ENCODE data around the gene FMN1. TPM values are rescaled to one million over a fixed set of nuclear protein-coding genes. Genes with fewer than 3 reads are reported as not detected.

The FMN1 gene
- total RNA-seq, 4 donors from 2014 or later: 32.6 to 102 (median 63.0) TPM

DNA sequence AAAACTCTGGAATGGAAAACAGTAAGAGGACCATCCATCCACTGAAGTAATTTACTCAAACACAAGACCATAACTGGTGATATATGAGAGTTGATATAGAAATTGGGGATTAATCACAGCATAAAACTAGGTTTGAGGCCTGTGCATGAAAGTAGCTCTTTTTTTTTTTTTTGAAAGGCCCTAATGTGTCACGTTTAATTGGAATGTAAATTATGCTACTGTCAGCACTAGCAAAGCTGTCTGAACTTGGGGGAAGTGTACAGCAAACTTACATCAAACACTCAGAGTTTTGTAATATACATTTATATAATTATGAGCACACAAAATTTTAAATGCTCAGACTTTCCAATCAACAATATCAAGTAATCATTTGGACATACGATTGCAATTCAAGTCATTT, 322.6 kb downstream of the FMN1 start:
- Histone ChIP-seq H3K27me3 (no peaks in the 10 kb centered on the region), H3K4me1 (peaks cover 0 to 13% (median 6%) of the 10 kb centered on the region in 4 donors), H3K36me3 (no peaks in the 10 kb centered on the region), H3K27ac (peak overlapping the region; percentile 57 to 78 (median 70)), H3K9me3 (no peaks in the 10 kb centered on the region), H3K4me3 (no peak overlapping the region)
- DNase-seq: no peak
- no peak for TF ChIP-seq POLR2A (IDR thresholded peaks at IDR 0.05)
- TF ChIP-seq, protein P1, sequence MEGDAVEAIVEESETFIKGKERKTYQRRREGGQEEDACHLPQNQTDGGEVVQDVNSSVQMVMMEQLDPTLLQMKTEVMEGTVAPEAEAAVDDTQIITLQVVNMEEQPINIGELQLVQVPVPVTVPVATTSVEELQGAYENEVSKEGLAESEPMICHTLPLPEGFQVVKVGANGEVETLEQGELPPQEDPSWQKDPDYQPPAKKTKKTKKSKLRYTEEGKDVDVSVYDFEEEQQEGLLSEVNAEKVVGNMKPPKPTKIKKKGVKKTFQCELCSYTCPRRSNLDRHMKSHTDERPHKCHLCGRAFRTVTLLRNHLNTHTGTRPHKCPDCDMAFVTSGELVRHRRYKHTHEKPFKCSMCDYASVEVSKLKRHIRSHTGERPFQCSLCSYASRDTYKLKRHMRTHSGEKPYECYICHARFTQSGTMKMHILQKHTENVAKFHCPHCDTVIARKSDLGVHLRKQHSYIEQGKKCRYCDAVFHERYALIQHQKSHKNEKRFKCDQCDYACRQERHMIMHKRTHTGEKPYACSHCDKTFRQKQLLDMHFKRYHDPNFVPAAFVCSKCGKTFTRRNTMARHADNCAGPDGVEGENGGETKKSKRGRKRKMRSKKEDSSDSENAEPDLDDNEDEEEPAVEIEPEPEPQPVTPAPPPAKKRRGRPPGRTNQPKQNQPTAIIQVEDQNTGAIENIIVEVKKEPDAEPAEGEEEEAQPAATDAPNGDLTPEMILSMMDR (IDR thresholded peaks at IDR 0.05): no peak
- in situ Hi-C loops (cut with MboI; ENCODE audit: low pct_ligation_motif_present in 1 of 4, low pct_unique_long_range_greater_than_20kb in 1 of 4, low sequenced_read_pairs in 3 of 4): no loop called here
- intact Hi-C loops (cut with DNase I; ENCODE audit: low total_unique reads): no loop called here
- WGBS, 2 donors (ENCODE audit: low coverage in 1 of 2): 75 to 88% methylated on average over 2 of the region's 2 CpGs

DNA sequence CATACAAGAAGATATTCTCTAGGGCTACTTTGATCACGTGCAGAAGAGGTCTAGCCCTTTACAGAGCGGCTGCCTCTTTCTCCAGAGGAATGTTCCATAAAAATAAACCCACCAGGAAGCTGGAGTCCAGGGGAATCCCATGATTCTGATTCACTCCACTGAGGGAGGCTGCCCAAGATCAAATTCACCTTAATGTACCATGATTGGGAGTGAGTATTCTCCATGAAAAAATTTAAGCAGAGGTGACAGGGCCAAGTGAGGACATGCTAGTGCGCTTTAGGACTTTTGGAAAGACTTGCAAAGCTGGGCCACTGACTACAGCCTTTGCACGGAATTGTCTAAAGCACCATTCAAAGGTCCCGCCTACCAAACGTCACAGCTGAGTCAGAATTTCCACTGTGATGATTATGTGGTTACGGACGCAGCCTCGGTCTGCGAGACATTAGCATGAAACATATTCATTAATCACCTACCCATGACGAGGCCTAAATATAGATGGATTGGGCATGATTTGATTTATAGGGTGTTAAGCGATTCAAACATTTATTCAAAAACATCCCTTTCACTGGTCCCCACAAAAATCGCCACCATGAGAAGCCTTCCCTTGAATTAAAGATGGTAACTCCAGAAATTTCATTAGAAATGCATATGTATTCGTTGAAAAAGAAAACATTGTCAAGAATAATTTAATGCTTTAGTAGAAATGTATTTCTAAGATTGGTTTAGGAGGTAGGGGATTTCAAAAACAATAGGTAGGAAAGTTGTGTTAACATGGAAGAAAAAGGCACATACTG, 324.1 kb downstream of the FMN1 start:
- no peaks in the 10 kb centered on the region for H3K9me3 ChIP-seq
- peaks cover 0 to 17% (median 6%) of the 10 kb centered on the region in 4 donors for H3K4me1 ChIP-seq
- WGBS, 2 donors (ENCODE audit: low coverage in 1 of 2): 79 to 83% methylated on average over 10 to 14 of the region's 14 CpGs
- peak overlapping the region in 1 of 4 donors; percentile 23 for H3K27ac ChIP-seq
- no peaks in the 10 kb centered on the region for H3K36me3 ChIP-seq
- H3K27me3 ChIP-seq: no peaks in the 10 kb centered on the region
- H3K4me3 ChIP-seq: no peak overlapping the region
- DNase-seq: peak; percentile 29
- in situ Hi-C loops (cut with MboI; ENCODE audit: low pct_ligation_motif_present in 1 of 4, low pct_unique_long_range_greater_than_20kb in 1 of 4, low sequenced_read_pairs in 3 of 4): no loop called here
- TF ChIP-seq EP300 (IDR thresholded peaks at IDR 0.05; ENCODE audit: low read depth): no peak
- no peak for TF ChIP-seq POLR2A (IDR thresholded peaks at IDR 0.05)
- TF ChIP-seq, protein P1 (IDR thresholded peaks at IDR 0.05): no peak
- peak in 1 of 3 donors; percentile 21 for TF ChIP-seq POLR2AphosphoS5 (IDR thresholded peaks at IDR 0.05)
- intact Hi-C loops (cut with DNase I; ENCODE audit: low total_unique reads): no loop called here

DNA sequence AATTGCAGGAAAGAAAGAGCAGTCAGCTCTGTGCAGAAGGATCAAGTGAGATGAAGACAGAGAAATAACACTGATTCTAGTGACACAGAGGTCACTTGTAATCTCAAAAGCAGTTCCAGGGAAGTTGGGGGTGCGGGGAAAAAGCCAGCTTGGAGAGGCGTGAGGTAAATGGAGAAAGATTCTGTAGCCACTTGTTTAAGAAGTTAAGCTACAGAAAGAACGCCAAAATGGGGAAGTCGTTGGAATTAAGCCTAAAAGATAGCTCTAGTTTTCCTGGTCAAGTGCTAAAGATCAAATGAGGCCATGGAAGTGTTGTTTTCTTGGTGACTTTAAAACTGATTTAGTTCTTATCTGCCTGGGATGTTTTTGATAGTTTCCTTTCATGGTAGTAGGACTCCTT, 324.7 kb downstream of the FMN1 start:
- Histone ChIP-seq H3K4me1 (peaks cover 0 to 17% (median 6%) of the 10 kb centered on the region in 4 donors), H3K27ac (no peak overlapping the region), H3K27me3 (no peaks in the 10 kb centered on the region), H3K9me3 (no peaks in the 10 kb centered on the region), H3K36me3 (no peaks in the 10 kb centered on the region), H3K4me3 (no peak overlapping the region)
- in situ Hi-C loops (cut with MboI; ENCODE audit: low pct_ligation_motif_present in 1 of 4, low pct_unique_long_range_greater_than_20kb in 1 of 4, low sequenced_read_pairs in 3 of 4): no loop called here
- 70 to 89% methylated on average over 4 of the region's 4 CpGs for WGBS, 2 donors (ENCODE audit: low coverage in 1 of 2)
- no peak for DNase-seq
- TF ChIP-seq, protein P1 (IDR thresholded peaks at IDR 0.05): no peak
- TF ChIP-seq POLR2A (IDR thresholded peaks at IDR 0.05) (no peak), EP300 (IDR thresholded peaks at IDR 0.05; ENCODE audit: low read depth) (no peak), POLR2AphosphoS5 (IDR thresholded peaks at IDR 0.05) (no peak)
- intact Hi-C loops (cut with DNase I; ENCODE audit: low total_unique reads): no loop called here

DNA sequence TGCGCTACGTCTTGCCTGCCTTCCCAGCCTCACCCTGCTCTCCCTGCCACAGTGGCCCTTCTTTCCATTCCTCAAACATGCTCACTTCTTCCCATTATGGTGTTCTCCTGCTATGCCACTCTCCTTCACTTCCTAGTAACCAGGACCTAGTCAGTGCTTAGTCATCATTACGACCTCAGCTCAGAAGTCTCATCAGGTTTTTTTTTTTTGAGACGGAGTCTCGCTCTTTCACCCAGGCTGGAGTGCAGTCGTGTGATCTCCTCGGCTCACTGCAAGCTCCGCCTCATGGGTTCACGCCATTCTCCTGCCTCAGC, 327.2 kb downstream of the FMN1 start:
- H3K4me3 ChIP-seq: no peak overlapping the region
- intact Hi-C loops (cut with DNase I; ENCODE audit: low total_unique reads): no loop called here
- in situ Hi-C loops (cut with MboI; ENCODE audit: low pct_ligation_motif_present in 1 of 4, low pct_unique_long_range_greater_than_20kb in 1 of 4, low sequenced_read_pairs in 3 of 4): no loop called here
- H3K4me1 ChIP-seq: peaks cover 0 to 22% (median 6%) of the 10 kb centered on the region in 4 donors
- H3K27me3 ChIP-seq: no peaks in the 10 kb centered on the region
- no peaks in the 10 kb centered on the region for H3K9me3 ChIP-seq
- TF ChIP-seq, protein P1 (IDR thresholded peaks at IDR 0.05): no peak
- TF ChIP-seq EP300 (IDR thresholded peaks at IDR 0.05; ENCODE audit: low read depth) (no peak), POLR2A (IDR thresholded peaks at IDR 0.05) (no peak), POLR2AphosphoS5 (IDR thresholded peaks at IDR 0.05) (no peak)
- peak overlapping the region in 2 of 4 donors; percentile 8 to 22 for H3K27ac ChIP-seq
- DNase-seq: no peak
- whole genome bisulfite sequencing, 2 donors (ENCODE audit: low coverage in 1 of 2): 76 to 88% methylated on average over 8 to 9 of the region's 9 CpGs
- no peaks in the 10 kb centered on the region for H3K36me3 ChIP-seq

Measured in transverse colon (tissue), 4 donors.